Retinal pigment epithelial cell (primary cell): ENCODE results near the gene QDPR.

Experiments used
- DNase-seq: peaks from one replicate; pipeline ENCODE4 v3.0.0-alpha.2; 2010; ENCODE audit warnings: low read depth
- H3K4me3 ChIP-seq: 2 replicates; pipeline ENCODE4 v1.5.1; 2011; ENCODE audit warnings: mild to moderate bottlenecking, low read length, control low read depth, moderate library complexity
- CTCF ChIP-seq: conservative IDR thresholded peaks from 2 replicates; pipeline ENCODE4 v1.5.1; 2011; ENCODE audit warnings: low read depth, low read length, control low read depth, inconsistent platforms

The QDPR gene

GRCh38 chr4:17531538-17532285, 19.8 kb upstream of the QDPR start:
- no peak for TF ChIP-seq CTCF
- H3K4me3 ChIP-seq, result no peak overlapping the region
- DNase-seq, result no peak

- DNase-seq, result no peak
- no peak for TF ChIP-seq CTCF
- no peak overlapping the region for H3K4me3 ChIP-seq
These were observed 16.8 kb upstream of the QDPR start for GRCh38 chr4:17528551-17529165.

- DNase-seq, result no peak
- H3K4me3 ChIP-seq, result no peak overlapping the region
- no peak for TF ChIP-seq CTCF
These were observed 15.0 kb upstream of the QDPR start for GRCh38 chr4:17526695-17527477.

GRCh38 chr4:17523662-17524061, 11.8 kb upstream of the QDPR start:
- no peak for TF ChIP-seq CTCF
- DNase-seq, result no peak
- no peak overlapping the region for H3K4me3 ChIP-seq

- no peak for TF ChIP-seq CTCF
- H3K4me3 ChIP-seq, result no peak overlapping the region
- no peak for DNase-seq
These were observed 9.7 kb upstream of the QDPR start for GRCh38 chr4:17521595-17521994.

- H3K4me3 ChIP-seq, result no peak overlapping the region
- no peak for DNase-seq
- no peak for TF ChIP-seq CTCF
These were observed 5.8 kb upstream of the QDPR start for GRCh38 chr4:17517664-17518063.

- DNase-seq, result no peak
- no peak overlapping the region for H3K4me3 ChIP-seq
- TF ChIP-seq CTCF, result no peak
These were observed 5.1 kb upstream of the QDPR start for GRCh38 chr4:17516980-17517379.
